ENCODE measurements around the gene SOX18.

SOX18 gene

GRCh38 chr20:64052987-64053840 lies 3.8 kb upstream of the SOX18 start:
- no peak for DNase-seq (ENCODE audit: low read depth, low spot score)

DNA sequence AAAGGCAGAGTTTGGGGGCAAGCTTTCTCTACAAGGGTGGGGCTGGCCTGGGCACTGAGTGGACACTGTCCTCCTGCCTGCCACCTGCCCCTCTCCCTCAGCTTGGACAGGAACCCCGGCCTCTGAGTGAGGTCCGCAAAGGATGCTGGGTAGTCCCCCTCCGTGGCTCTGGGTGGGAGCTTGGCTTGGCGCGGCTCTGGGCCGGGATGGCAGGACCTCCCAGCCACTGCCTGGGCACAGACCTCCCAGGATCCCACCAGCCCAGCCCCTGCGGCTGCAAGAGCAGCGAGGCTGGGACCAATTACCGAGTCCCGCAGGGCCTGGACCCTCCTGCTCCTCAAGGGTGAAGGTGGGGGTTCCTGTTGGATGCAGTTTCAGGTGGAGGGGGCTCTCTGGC lies 2.9 kb upstream of the SOX18 start:
- no peak for DNase-seq (ENCODE audit: low read depth, low spot score)

DNA sequence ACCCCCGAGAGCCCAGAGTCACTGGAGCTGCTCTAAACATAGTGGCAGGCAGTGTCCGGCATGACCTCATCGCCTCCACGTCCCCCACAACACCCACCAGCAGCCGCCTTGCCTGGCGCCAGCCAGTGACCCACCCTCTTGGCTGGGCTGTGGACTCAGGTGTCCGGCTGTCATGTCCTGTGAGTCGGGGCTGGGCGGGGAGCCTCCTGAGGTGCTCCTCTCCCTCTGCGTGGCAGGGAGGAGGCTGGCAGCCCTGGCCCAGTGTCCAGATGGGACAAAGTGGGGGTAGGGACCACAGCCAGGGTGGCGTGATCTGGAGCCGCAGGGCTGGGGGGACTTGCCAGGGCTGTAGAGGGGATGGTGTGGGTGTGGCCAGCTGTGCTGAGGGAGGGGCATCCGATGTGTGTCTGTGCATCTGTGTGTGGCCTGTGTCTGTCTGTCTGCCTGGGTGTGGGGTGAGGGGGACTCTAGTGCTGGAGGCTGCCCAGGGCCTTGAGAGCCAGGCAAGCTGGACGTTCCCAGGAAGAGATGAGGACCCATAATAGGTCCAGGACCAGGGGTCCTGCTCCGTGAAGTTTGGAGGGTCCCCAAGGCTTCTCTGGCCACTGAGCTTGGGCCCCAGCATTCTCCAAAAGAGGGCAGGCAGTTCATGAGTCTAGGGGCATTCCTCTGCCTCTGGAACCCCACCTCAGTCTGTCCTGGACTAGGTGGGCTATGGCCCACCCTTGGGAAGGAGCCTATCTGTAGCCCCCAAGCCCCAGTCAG lies 2.3 kb upstream of the SOX18 start:
- no peak for DNase-seq (ENCODE audit: low read depth, low spot score)

DNA sequence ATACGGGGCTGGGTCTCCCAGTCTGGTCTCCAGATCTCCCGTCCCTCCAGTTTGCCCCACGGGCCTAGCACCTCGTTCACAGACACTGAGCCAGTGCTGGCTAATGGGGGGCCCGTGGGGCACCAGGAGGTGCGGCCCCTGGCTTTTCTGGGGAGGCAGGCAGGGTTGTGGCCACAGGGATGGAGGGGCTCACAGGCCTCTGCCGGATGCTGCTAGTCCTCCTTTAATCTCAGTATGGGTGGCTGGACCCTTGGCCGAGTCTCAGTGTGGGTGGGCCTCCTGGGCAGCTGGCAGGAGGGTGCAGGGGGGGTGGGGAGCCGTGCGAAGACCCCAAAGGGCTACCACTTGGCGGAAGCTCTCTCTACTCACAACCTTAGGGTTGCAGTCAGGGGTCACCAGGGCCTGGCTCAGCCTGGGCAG lies 1.6 kb upstream of the SOX18 start:
- no peak for DNase-seq (ENCODE audit: low read depth, low spot score)

DNA sequence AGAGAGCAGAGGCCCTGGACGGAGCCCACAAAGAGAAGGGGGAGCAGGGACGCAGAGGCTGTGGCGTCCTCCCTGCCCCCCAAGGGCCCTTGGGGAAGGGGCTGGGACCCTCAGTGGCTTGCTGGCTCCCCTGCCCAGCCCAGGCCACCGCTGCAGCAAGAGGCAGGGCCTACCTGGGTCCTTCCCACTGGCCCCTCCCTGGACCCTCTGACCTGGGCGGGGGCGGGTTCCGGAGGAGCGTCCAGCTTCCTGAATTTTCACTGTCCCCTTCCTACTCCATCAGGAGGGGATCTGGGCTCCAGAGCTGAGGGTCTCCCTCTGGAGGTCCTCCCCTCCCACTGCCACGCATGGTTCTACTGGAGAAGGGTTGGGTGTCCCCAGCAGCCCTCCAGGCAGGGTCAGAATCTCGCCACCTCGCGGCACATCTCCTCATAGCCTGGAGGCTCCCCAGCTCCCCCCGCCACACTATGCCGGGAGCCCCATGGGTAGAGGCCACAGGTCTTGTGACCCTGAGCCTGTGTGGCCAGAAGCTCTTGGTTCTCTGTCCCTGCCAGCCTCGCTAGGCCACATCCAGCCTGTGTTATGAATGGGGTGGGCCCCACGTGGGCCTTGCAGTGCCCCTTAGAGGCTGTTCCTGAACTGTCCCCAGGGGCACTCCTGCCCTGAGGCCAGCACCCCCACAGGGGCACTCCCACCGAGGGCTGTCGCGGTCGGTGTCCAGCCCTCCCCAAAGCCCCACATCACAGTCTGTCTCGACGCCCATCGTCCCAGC lies 1.0 kb upstream of the SOX18 start:
- no peak for DNase-seq (ENCODE audit: low read depth, low spot score)

GRCh38 chr20:64049878-64050260 lies 430 bp upstream of the SOX18 start:
- no peak for DNase-seq (ENCODE audit: low read depth, low spot score)

GRCh38 chr20:64048402-64049044 lies 916 bp downstream of the SOX18 start:
- DNase-seq (ENCODE audit: low read depth, low spot score), result no peak

GRCh38 chr20:64047968-64048401 lies 1.5 kb downstream of the SOX18 start:
- DNase-seq (ENCODE audit: low read depth, low spot score), result peak; percentile 43

DNA sequence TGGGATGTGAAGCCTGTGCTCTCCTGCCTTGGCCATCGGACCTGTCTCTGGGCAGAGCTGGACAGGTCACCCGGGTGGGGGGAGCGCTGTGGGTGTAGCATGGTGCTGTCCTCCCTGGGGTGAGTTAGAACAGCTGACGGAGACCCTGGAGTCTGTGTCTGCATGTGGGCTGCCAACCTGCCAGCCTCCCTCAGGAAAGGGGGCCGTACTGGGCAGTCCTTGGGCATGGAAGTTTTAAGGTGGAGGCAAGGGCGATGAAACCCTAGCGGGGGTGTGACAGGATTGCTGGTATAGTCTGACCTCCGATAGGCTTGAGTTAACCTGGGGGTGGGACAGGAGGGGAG lies 2.4 kb downstream of the SOX18 start:
- DNase-seq (ENCODE audit: low read depth, low spot score), result no peak

GRCh38 chr20:64045346-64046011 lies 4.0 kb downstream of the SOX18 start:
- no peak for DNase-seq (ENCODE audit: low read depth, low spot score)

DNA sequence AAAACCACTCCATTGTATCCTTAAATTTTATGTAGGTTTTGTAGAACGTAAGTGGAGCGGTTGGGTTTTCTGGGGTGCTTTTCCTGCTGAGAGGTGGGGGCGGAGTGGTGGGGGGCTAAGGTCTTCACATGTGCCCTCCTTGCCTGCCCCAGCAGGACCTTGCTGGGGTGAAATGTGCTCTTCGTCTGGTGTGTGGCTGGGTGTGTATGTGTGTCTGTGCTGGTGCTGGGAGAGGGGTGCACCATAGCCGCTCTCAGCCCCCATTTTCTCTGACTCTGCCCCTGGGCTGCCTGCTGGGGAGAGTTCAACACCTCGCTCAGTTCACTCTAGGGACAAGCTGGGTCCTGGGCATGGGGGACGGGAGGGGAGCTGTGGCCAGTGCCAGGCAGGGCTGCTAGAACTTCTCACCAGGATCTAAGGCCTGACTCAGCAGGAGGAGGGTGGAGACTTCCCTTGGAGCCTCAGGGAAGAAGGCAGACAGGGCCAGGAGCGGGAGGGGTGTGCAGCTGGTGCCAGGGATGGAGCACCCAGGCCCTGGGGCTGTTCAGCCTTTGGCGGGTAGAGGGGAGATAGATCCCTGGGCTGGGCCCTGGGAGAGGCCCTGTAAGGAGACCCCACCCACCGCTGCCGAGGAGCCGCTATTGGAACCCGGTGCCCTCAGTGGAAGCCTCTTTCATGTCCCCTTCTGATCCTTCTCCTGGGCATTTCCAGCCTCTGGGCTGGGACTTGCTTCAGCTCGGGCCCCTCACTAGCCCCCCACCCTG lies 4.8 kb downstream of the SOX18 start:
- DNase-seq (ENCODE audit: low read depth, low spot score), result no peak

GRCh38 chr20:64043768-64044167 lies 5.7 kb downstream of the SOX18 start:
- no peak for DNase-seq (ENCODE audit: low read depth, low spot score)

DNA sequence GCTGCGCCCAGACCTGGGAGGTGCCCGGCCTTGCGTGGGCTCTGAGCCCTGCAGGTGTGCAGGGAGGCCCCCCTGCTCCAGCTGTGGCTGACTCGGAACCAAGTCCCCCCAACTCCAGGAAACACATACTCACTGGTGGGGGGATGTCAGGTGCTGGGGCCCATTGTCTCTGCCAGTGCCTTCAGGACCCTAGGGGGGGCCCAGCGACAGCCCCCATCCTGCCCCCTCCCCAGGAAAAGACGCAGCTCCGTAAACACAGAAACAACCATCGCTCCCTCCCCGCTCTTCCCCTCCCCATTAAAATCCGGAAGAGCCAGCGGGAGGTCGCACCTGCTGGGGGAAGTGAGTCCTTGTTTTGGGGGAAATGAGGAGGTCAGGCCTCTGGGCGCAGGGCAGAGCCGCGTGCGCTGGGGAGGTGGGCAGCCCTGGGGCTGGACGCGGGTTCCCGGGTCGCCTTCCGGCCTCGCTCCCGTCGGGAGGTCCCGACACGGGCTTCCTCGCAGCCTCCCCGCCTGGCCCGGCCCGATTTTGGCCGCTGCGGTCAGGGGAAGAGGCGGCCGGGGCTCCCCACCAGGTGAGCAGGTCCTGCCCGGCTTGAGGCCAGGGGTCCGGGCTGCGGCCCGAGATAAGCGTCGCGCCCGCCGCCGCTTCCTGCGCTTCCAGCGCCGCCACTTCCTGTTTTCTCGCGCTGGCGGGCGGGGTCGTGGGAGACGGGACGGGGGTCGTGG lies 7.2 kb downstream of the SOX18 start:
- DNase-seq (ENCODE audit: low read depth, low spot score), result no peak

DNA sequence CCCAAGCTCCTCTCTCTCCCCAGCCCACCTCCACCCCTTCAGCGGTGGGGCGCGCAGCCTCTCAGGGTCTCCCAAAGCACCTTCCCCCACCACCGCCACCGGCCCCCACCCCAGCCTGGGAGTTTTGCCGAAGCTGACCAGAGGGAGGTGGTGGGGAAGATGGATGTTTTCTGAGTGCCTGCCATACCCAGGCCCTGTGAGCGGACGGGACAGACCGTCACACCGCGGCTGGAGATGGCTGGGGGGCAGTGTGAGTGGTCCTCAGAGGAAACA lies 7.7 kb downstream of the SOX18 start:
- DNase-seq (ENCODE audit: low read depth, low spot score), result no peak

- DNase-seq (ENCODE audit: low read depth, low spot score), result no peak
Measured at GRCh38 chr20:64041040-64041780, 8.2 kb downstream of the SOX18 start.

DNA sequence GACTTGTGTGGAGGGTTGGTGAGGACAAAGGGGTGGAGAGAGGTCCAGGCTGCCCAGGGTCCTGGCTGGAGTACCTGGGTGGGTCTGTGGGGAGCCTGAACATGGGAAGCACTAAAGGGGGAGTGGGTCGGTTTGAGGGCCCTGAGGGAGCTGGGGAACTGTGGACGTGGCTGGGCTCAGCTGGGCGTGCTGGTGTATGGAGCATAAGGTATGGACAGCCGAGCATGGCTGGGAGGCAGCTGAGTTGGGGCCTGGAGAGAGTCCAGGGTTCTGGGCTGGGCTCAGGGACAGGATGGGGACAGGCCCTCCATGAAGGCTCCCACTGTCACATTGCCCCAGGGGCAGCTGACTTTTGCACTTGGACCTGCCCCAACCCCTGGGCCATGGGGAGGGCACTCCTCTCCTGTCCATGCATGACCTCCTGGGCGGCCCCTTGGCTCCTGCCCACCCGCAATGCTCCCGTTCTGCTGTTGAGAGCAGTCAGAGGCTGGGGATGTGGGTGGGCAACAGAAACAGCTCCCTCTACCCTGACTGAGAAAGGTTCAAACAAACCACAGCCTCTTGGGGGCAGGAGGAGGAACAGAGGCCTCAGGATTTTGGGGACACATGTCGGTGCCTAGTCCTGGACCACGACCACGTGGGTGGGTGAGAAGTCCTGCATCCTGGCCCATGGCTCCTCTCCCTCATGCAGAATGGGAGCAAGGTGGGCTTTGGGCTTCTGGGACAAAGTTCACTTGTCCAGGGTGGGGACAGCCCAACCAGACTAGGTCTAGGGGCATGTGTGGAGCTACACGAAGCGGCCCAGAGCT lies 9.0 kb downstream of the SOX18 start:
- no peak for DNase-seq (ENCODE audit: low read depth, low spot score)

- no peak for DNase-seq (ENCODE audit: low read depth, low spot score)
Measured at GRCh38 chr20:64039293-64040160, 9.9 kb downstream of the SOX18 start.

Data from ELF-1 (cell line).